Peyer's patch (tissue), 4 donors: ENCODE results near the gene PDE8B.

Experiments
- CTCF ChIP-seq, 6 experiments: fragments of 450-650 bp in 4 of 6; fragments of 200-600 bp in 2 of 6; sonication (generic) in 1 of 6; IDR thresholded peaks; one replicate each; pipeline ENCODE4 v1.5.1; 2017 to 2019; ENCODE audit warnings: antibody characterized with exemption in 6 of 6, mild to moderate bottlenecking in 3 of 6, moderate library complexity in 1 of 6
- POLR2A ChIP-seq, 2 donors: fragments of 450-650 bp; IDR thresholded peaks; one replicate each; pipeline ENCODE4 v1.5.1; 2017; ENCODE audit warnings: antibody characterized with exemption in 2 of 2, mild to moderate bottlenecking in 2 of 2, moderate library complexity in 2 of 2

DNA sequence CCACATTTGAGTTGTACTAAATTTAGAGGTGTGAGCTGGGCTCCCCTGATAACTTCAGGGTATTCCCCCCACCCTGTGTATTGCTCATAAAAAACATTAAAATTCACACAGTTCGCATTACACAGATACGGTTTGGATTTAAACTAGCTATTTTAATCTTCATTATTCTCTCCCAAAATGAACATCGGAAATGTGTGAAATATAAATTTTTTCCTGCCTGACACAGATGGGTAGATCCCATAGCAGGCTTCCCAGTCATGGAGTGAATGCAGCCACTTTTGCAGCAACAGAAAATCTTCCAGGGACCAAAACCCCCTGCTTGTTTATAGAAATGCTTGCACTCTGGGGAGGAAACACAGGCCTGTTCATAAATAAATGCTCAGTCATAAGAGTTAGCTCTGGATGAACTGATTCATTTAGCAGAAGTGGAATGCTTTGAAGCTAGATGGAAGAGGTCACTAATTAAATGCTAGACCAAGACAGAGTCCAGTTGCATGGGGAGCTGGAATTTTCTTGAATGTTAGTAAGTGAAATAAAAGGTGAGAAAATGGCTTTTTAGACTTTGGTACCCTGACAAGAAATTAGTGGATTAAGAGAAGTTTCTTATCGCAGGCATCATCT lies 115.6 kb downstream of the PDE8B start:
- TF ChIP-seq POLR2A (IDR thresholded peaks at IDR 0.05) (no peak), CTCF (IDR thresholded peaks at IDR 0.05) (no peak)
